K562 (cell line): ENCODE data around the gene NOS1. TPM values are rescaled to one million over a fixed set of nuclear protein-coding genes. Genes with fewer than 3 reads are reported as not detected.

Experiments used
- ATAC-seq: fragments of 200-7000 bp; cut with Tn5 transposase; 3 replicates; pipeline ENCODE4 v1.9.1; 2020; ENCODE audit warnings: moderate library complexity
- BruUV-seq: library from RNA; stranded (reverse); fragments of 400-500 nt; replicated peaks from 2 replicates; lab custom pipeline; 2021; lab: Mats Ljungman, UMichigan
- CTCF ChIA-PET: fragments of 300-600 bp; formaldehyde crosslinking; extraction: SDS; loops from one replicate; lab custom pipeline; 2021; ENCODE audit warnings: low intra/inter-chr PET ratio; lab: Yijun Ruan, JAX
- POLR2A ChIA-PET: fragments of 300-600, 350-650 bp; sonication (Branson Sonifier 250); formaldehyde crosslinking; extraction: SDS; loops from one replicate; lab custom pipeline; 2021; ENCODE audit warnings: antibody characterized with exemption, inconsistent platforms; lab: Yijun Ruan, JAX
- DNase-seq, 4 experiments: peaks; one replicate each; pipeline versions ENCODE4 v3.0.0 to v3.0.0-alpha.2; 2011 to 2018; ENCODE audit warnings: low spot score in 3 of 4, mixed read lengths in 3 of 4; ENCODE audit errors: extremely low read depth in 1 of 4
- FAIRE-seq: peaks from 2 replicates; lab custom pipeline; 2011; peaks lifted over from hg19 to GRCh38; lab: Jason Lieb, UNC
- H2AFZ ChIP-seq: 2 replicates; pipeline ENCODE4 v1.6.0; 2011; ENCODE audit warnings: low read depth, low read length, control low read depth, inconsistent platforms
- H3K27ac ChIP-seq: fragments of 200-600 bp; 3 replicates; pipeline ENCODE4 v1.8.0; 2011; ENCODE audit warnings: low read depth, mild to moderate bottlenecking, control low read depth, inconsistent platforms, low read length, moderate library complexity, mixed read lengths; ENCODE audit errors: extremely low read depth
- H3K27me3 ChIP-seq, 2 experiments: fragments of 300-600 bp in 1 of 2; 2 replicates in 1 of 2; 3 replicates in 1 of 2; pipeline versions ENCODE4 v1.6.0 to v1.8.0; 2011; ENCODE audit warnings: inconsistent platforms in 2 of 2, low read length in 2 of 2, mild to moderate bottlenecking in 1 of 2, mixed read lengths in 1 of 2, moderate library complexity in 1 of 2; ENCODE audit not compliant: control insufficient read depth in 2 of 2, insufficient read depth in 2 of 2
- H3K36me3 ChIP-seq: fragments of 300-600 bp; 3 replicates; pipeline ENCODE4 v1.8.0; 2011; ENCODE audit warnings: mild to moderate bottlenecking, low read length, inconsistent platforms; ENCODE audit not compliant: control insufficient read depth, insufficient read depth
- H3K4me1 ChIP-seq, 2 experiments: fragments of 200-600 bp in 1 of 2; replicated peaks in 1 of 2; 2 replicates in 1 of 2; 3 replicates in 1 of 2; pipeline versions ENCODE4 v1.5.1 to v1.8.0; 2011; ENCODE audit warnings: inconsistent platforms in 2 of 2, low read length in 2 of 2, mild to moderate bottlenecking in 1 of 2, mixed read lengths in 1 of 2, moderate library complexity in 1 of 2; ENCODE audit not compliant: control insufficient read depth in 2 of 2, insufficient read depth in 2 of 2
- H3K4me2 ChIP-seq: 2 replicates; pipeline ENCODE4 v1.6.1; 2011; ENCODE audit warnings: low read length, control low read depth, inconsistent platforms, mixed read lengths; ENCODE audit not compliant: insufficient read depth
- H3K4me3 ChIP-seq: fragments of 200-600 bp; sonication (generic), shearing (Covaris generic); 2 replicates; pipeline ENCODE4 v1.5.1; 2016; ENCODE audit warnings: control low read depth, inconsistent platforms
- H3K79me2 ChIP-seq: fragments of 200-600 bp; 3 replicates; pipeline ENCODE4 v1.8.0; 2011; ENCODE audit warnings: low read length, inconsistent platforms; ENCODE audit not compliant: control insufficient read depth, insufficient read depth
- H3K9ac ChIP-seq, 2 experiments: 2 replicates each; pipeline versions ENCODE4 v1.6.0 to v1.6.1; 2011; ENCODE audit warnings: low read depth in 2 of 2, low read length in 2 of 2, control low read depth in 1 of 2, inconsistent platforms in 1 of 2, mild to moderate bottlenecking in 1 of 2, mixed read lengths in 1 of 2; ENCODE audit not compliant: insufficient read depth in 1 of 2
- H3K9me1 ChIP-seq: one replicate; pipeline ENCODE4 v1.6.0; 2011; ENCODE audit warnings: inconsistent platforms, mild to moderate bottlenecking, low read length, moderate library complexity; ENCODE audit not compliant: control insufficient read depth, insufficient read depth
- H3K9me3 ChIP-seq: replicated peaks from 2 replicates; pipeline ENCODE4 v1.5.1; 2011; ENCODE audit warnings: low read depth, low read length, inconsistent platforms; ENCODE audit not compliant: control insufficient read depth, insufficient read depth
- H4K20me1 ChIP-seq: replicated peaks from 2 replicates; pipeline ENCODE4 v1.6.1; 2011; ENCODE audit warnings: low read length, inconsistent platforms, mixed read lengths; ENCODE audit not compliant: control insufficient read depth, insufficient read depth
- CBX8 ChIP-seq: fragments of 200-600 bp; sonication (generic); IDR thresholded peaks from 2 replicates; pipeline ENCODE4 v1.6.1; 2012; ENCODE audit warnings: borderline replicate concordance, mixed run types, low read depth, mild to moderate bottlenecking, moderate library complexity, mixed read lengths, low read length, control low read depth, inconsistent platforms; ENCODE audit not compliant: poor library complexity, severe bottlenecking; ENCODE audit errors: extremely low read depth
- CHD4 ChIP-seq: fragments of 200-600 bp; sonication (generic); IDR thresholded peaks from 3 replicates; pipeline ENCODE4 v1.6.1; 2012; ENCODE audit warnings: low read depth, mild to moderate bottlenecking, mixed read lengths, low read length, inconsistent platforms; ENCODE audit not compliant: insufficient read depth, insufficient replicate concordance, poor library complexity, severe bottlenecking
- E4F1 ChIP-seq: fragments of 250-450 bp; sonication (Bioruptor Pico); IDR thresholded peaks from 2 replicates; pipeline ENCODE4 v1.5.0; 2021; ENCODE audit warnings: mild to moderate bottlenecking, borderline replicate concordance
- ELF4 ChIP-seq: fragments of 450-650 bp; formaldehyde crosslinking; IDR thresholded peaks from 2 replicates; pipeline ENCODE4 v1.4.0; 2022; ENCODE audit warnings: missing genetic modification characterization
- JUND ChIP-seq, 2 experiments: IDR thresholded peaks; 2 replicates in 1 of 2; 3 replicates in 1 of 2; pipeline ENCODE4 v1.6.1; 2011; ENCODE audit warnings: borderline replicate concordance in 2 of 2, low read depth in 2 of 2, low read length in 2 of 2, improper control_type of control experiment in 1 of 2, missing biosample characterization in 1 of 2, missing genetic modification characterization in 1 of 2, missing genetic modification reagents in 1 of 2
- KHSRP ChIP-seq: fragments of 450-650 bp; IDR thresholded peaks from 2 replicates; pipeline ENCODE4 v1.6.1; 2017
- MYC ChIP-seq, 2 experiments: fragments of 250-450 bp in 1 of 2; sonication (Bioruptor Pico) in 1 of 2; IDR thresholded peaks; 2 replicates each; pipeline versions ENCODE4 v1.5.1 to v1.6.1; 2012 to 2021; ENCODE audit warnings: low read depth in 2 of 2, borderline replicate concordance in 1 of 2, improper control_type of control experiment in 1 of 2, low read length in 1 of 2, mild to moderate bottlenecking in 1 of 2, moderate library complexity in 1 of 2
- RERE ChIP-seq: sonication (generic); formaldehyde crosslinking; IDR thresholded peaks from 2 replicates; pipeline ENCODE4 v1.8.0; 2023; ENCODE audit warnings: missing genetic modification reagents, mild to moderate bottlenecking, borderline replicate concordance
- SMAD4 ChIP-seq: fragments of 250-450 bp; sonication (Bioruptor Pico); conservative IDR thresholded peaks from 2 replicates; pipeline ENCODE4 v1.8.0; 2021; ENCODE audit warnings: inconsistent platforms, mild to moderate bottlenecking, moderate library complexity
- YY1 ChIP-seq, 3 experiments: IDR thresholded peaks; 2 replicates each; pipeline ENCODE4 v1.6.1; 2011; ENCODE audit warnings: low read length in 2 of 3, mild to moderate bottlenecking in 2 of 3, moderate library complexity in 2 of 3, borderline replicate concordance in 1 of 3, control low read depth in 1 of 3, low read depth in 1 of 3; ENCODE audit not compliant: insufficient read depth in 3 of 3, insufficient replicate concordance in 2 of 3, control insufficient read depth in 1 of 3, insufficient read length in 1 of 3; ENCODE audit errors: extremely low read depth in 1 of 3
- ZNF133 ChIP-seq: fragments of 250-450 bp; sonication (Bioruptor Pico); IDR thresholded peaks from 2 replicates; pipeline ENCODE4 v1.4.0; 2020; ENCODE audit warnings: mild to moderate bottlenecking
- ZNF584 ChIP-seq: fragments of 200-800 bp; sonication (Bioruptor generic); IDR thresholded peaks from 2 replicates; pipeline ENCODE4 v1.6.1; 2016; ENCODE audit warnings: low read depth, mild to moderate bottlenecking, missing genetic modification characterization, missing compliant biosample characterization
- WGBS: fragments of 100-300 bp; shearing (Covaris generic); methylation state at CpG from one replicate; pipeline ENCODE4 v1.1.6; 2016; ENCODE audit warnings: low coverage, mixed read lengths; ENCODE audit not compliant: insufficient coverage; ENCODE audit errors: missing lambda C conversion rate; 5-methylcytosine and 5-hydroxymethylcytosine counted together
- in situ Hi-C: fragments of 300-500 bp; cut with MboI; formaldehyde crosslinking; loops from 4 replicates; pipeline ENCODE4 v1.15.0; 2018; ENCODE audit warnings: inconsistent platforms, mixed read lengths
- intact Hi-C: fragments of 100-400 bp; cut with micrococcal nuclease; formaldehyde crosslinking; loops from 2 replicates; pipeline ENCODE4 v1.14.2; 2022
- polyA plus RNA-seq, 8 experiments: library from polyadenylated mRNA; depleted of rRNA in 4 of 8; stranded (reverse) in 5 of 8; unstranded in 3 of 8; fragments of >200 nt; fragmentation: Nextera tagmentation in 2 of 8; fragmentation: Illumina TruSeq in 1 of 8; extraction: Ambion mirVana in 2 of 8; extraction: Trizol in 1 of 8; gene quantifications; 2 replicates each; pipeline versions ENCODE4 v1.2.1 to v1.2.3, GENCODE V29; 2011 to 2014; ENCODE audit warnings: inconsistent platforms in 1 of 8, missing spikeins in 1 of 8
- total RNA-seq, 7 experiments: library from RNA; depleted of rRNA in 6 of 7; stranded (reverse); fragments of >200 nt in 6 of 7; fragmentation: Illumina TruSeq in 2 of 7; extraction: Trizol in 2 of 7; gene quantifications; 2 replicates each; pipeline versions ENCODE4 v1.2.1 to v1.2.3, GENCODE V29; 2011 to 2021; ENCODE audit warnings: low replicate concordance in 1 of 7

Gene NOS1
- total and polyA plus RNA-seq, 9 of the 15 experiments (the other 6 are each of a cell fraction or from before 2014, with no cell fraction given) = not detected

GRCh38 chr12:117404940-117405339, 43.5 kb upstream of the NOS1 start:
- in situ Hi-C loops = no loop called here
- POLR2A ChIA-PET = interaction anchor here (0.6 kb wide), 1 partner anchor 593 kb away, joined by 3 read pairs; no protein-coding TSS in a partner anchor
- TF ChIP-seq SMAD4 (CRISPR knock-in tag) = no peak
- TF ChIP-seq MYC (IDR thresholded peaks at IDR 0.05; ENCODE audit: low read depth, low read length) = no peak
- no peak for TF ChIP-seq MYC (CRISPR knock-in tag; IDR thresholded peaks at IDR 0.05; ENCODE audit: borderline replicate concordance, low read depth)
- no peak for TF ChIP-seq KHSRP
- no peak for TF ChIP-seq YY1 (IDR thresholded peaks at IDR 0.05; ENCODE audit: borderline replicate concordance in 1 of 3, control insufficient read depth in 1 of 3, extremely low read depth in 1 of 3, insufficient read depth in 3 of 3, insufficient read length in 1 of 3, insufficient replicate concordance in 2 of 3, low read depth in 1 of 3, low read length in 2 of 3)
- TF ChIP-seq ZNF584 (CRISPR knock-in tag) = no peak
- no peak for TF ChIP-seq ELF4 (CRISPR knock-in tag)
- no peak for TF ChIP-seq RERE (CRISPR knock-in tag)
- TF ChIP-seq ZNF133 = no peak
- no peak for TF ChIP-seq CBX8
- TF ChIP-seq E4F1 (CRISPR knock-in tag) = no peak
- no peak for TF ChIP-seq JUND (IDR thresholded peaks at IDR 0.05; ENCODE audit: borderline replicate concordance, low read depth, low read length)
- TF ChIP-seq JUND (tag; IDR thresholded peaks at IDR 0.05; ENCODE audit: borderline replicate concordance, low read depth, low read length) = no peak
- TF ChIP-seq CHD4 = no peak

More at GRCh38 chr12:117404940-117405339, 43.5 kb upstream of the NOS1 start:
- Histone ChIP-seq H3K36me3 (no peaks in the 10 kb centered on the region), H3K27me3 (no peaks in the 10 kb centered on the region; a peak in 1 of 5 replicates), H3K27ac (no peak overlapping the region), H3K9me1 (no peaks in the 10 kb centered on the region), H3K9ac (no peak overlapping the region), H3K4me1 (no peaks in the 10 kb centered on the region), H3K9me3 (no peaks in the 10 kb centered on the region), H3K4me3 (no peak overlapping the region), H3K4me2 (no peak overlapping the region), H3K79me2 (no peaks in the 10 kb centered on the region), H4K20me1 (no peaks in the 10 kb centered on the region), H2AFZ (no peak overlapping the region)
- DNase-seq (no peak), FAIRE-seq (no peak), ATAC-seq (no peak)
- intact Hi-C loops = no loop called here
- CTCF ChIA-PET = no interaction called here
- no TSS peak for BruUV-seq
- 0% methylated on average over 7 of the region's 7 CpGs for WGBS
